Vagina (tissue), 2 donors: ENCODE results near the gene LRRC72. TPM values are rescaled to one million over a fixed set of nuclear protein-coding genes. Genes with fewer than 3 reads are reported as not detected.

ENCODE experiments used
- DNase-seq, 2 donors: peaks; one replicate each; pipeline ENCODE4 v3.0.0-alpha.2; 2017; ENCODE audit errors: extremely low spot score in 2 of 2
- H3K27ac ChIP-seq: fragments of 200-600 bp; sonication (generic); one replicate; pipeline ENCODE4 v1.5.1; 2019
- H3K27me3 ChIP-seq: fragments of 200-600 bp; sonication (generic); one replicate; pipeline ENCODE4 v1.5.1; 2019
- H3K36me3 ChIP-seq, 2 donors: fragments of 200-600 bp; sonication (generic); one replicate each; pipeline ENCODE4 v1.5.1; 2017 to 2019
- H3K4me1 ChIP-seq: fragments of 200-600 bp; sonication (generic); one replicate; pipeline ENCODE4 v1.5.1; 2019
- H3K4me3 ChIP-seq, 2 donors: fragments of 200-600 bp; sonication (generic); 1 replicate in 1 of 2; 2 replicates in 1 of 2; pipeline ENCODE4 v1.5.1; 2016 to 2019
- H3K9me3 ChIP-seq: fragments of 200-600 bp; sonication (generic); one replicate; pipeline ENCODE4 v1.5.1; 2019
- POLR2A ChIP-seq, 2 donors: fragments of 450-650 bp; IDR thresholded peaks; one replicate each; pipeline ENCODE4 v1.6.1; 2017; ENCODE audit warnings: antibody characterized with exemption in 2 of 2, mild to moderate bottlenecking in 2 of 2, moderate library complexity in 2 of 2
- POLR2AphosphoS5 ChIP-seq, 2 donors: sonication (generic); formaldehyde crosslinking; IDR thresholded peaks; one replicate each; pipeline ENCODE4 v1.9.0; 2017; ENCODE audit warnings: antibody characterized with exemption in 2 of 2, mild to moderate bottlenecking in 2 of 2, low read depth in 1 of 2; ENCODE audit not compliant: insufficient read depth in 1 of 2
- intact Hi-C: fragments of 100-400 bp; cut with DNase I; formaldehyde crosslinking; loops from one replicate; pipeline ENCODE4 v1.15.1; 2023
- total RNA-seq: library from RNA; depleted of rRNA; stranded (reverse); fragments of >200 nt; gene quantifications from one replicate; pipeline ENCODE4 v1.2.3, GENCODE V29; 2016
- TF ChIP-seq, protein P1 (sequence below), 3 experiments: fragments of 450-650 bp in 2 of 3; fragments of 200-600 bp in 1 of 3; sonication (generic) in 1 of 3; IDR thresholded peaks; one replicate each; pipeline ENCODE4 v1.5.1; 2017 to 2019; ENCODE audit warnings: antibody characterized with exemption in 3 of 3, mild to moderate bottlenecking in 2 of 3, moderate library complexity in 2 of 3

Gene LRRC72
- total RNA-seq, 1 donor from 2014 or later: not detected

DNA sequence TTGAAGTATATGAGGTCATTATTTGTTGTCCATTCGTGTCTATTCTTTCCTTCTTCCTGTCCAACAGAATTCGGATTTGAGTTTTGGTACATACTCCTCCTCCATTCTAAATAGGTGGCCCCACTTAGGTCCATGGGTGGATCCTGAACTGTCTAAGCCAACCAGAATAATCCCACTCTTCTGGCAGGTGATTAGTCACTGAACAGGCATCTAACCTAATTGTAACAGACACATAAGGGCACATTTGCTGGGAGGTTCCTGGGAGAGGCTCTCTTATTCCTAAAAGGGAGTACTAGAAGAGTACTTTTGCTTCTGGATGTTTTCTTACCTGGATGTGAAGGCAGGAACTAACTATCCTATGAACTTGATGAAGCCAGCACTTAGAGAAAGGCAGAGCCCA lies 16.8 kb downstream of the LRRC72 start:
- DNase-seq: no peak
- Histone ChIP-seq H3K9me3 (no peaks in the 10 kb centered on the region), H3K4me3 (no peak overlapping the region), H3K36me3 (no peaks in the 10 kb centered on the region), H3K4me1 (no peaks in the 10 kb centered on the region), H3K27me3 (no peaks in the 10 kb centered on the region), H3K27ac (no peak overlapping the region)
- intact Hi-C loops: no loop called here
- TF ChIP-seq POLR2AphosphoS5 (IDR thresholded peaks at IDR 0.05; ENCODE audit: insufficient read depth in 1 of 2, low read depth in 1 of 2) (no peak), POLR2A (IDR thresholded peaks at IDR 0.05) (no peak)
- TF ChIP-seq, protein P1, sequence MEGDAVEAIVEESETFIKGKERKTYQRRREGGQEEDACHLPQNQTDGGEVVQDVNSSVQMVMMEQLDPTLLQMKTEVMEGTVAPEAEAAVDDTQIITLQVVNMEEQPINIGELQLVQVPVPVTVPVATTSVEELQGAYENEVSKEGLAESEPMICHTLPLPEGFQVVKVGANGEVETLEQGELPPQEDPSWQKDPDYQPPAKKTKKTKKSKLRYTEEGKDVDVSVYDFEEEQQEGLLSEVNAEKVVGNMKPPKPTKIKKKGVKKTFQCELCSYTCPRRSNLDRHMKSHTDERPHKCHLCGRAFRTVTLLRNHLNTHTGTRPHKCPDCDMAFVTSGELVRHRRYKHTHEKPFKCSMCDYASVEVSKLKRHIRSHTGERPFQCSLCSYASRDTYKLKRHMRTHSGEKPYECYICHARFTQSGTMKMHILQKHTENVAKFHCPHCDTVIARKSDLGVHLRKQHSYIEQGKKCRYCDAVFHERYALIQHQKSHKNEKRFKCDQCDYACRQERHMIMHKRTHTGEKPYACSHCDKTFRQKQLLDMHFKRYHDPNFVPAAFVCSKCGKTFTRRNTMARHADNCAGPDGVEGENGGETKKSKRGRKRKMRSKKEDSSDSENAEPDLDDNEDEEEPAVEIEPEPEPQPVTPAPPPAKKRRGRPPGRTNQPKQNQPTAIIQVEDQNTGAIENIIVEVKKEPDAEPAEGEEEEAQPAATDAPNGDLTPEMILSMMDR (IDR thresholded peaks at IDR 0.05): no peak

DNA sequence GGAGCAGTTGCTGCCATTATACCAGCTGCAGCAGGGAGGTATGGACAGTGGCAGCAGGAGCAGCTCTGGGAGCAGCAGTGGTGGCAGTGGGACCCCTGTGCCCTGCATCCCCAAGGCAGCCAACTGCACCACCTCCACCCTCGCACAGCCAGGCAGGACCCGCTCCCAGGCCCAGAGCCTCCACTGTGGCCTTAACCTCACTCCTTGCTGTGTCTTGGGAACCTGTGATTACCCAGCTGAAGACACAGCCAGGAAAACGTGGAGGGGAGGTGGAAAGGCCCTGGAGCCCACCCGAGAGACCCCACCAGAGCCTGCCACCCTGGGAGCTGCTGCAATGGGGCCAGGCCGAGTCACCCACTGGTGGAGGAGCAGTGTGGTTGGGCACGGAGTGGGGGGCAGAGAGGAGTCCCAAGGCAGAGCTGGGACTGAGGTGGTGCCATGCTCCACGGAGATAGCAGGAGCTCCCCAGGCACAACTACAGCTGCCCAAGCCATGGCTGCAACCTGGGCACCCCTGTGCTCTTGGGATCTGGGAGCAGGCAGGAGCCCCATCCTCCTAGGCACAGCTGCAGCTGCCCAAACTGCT lies 20.4 kb downstream of the LRRC72 start:
- DNase-seq: no peak
- Histone ChIP-seq H3K36me3 (no peaks in the 10 kb centered on the region), H3K9me3 (no peaks in the 10 kb centered on the region), H3K27ac (no peak overlapping the region), H3K4me3 (no peak overlapping the region), H3K4me1 (no peaks in the 10 kb centered on the region), H3K27me3 (no peaks in the 10 kb centered on the region)
- TF ChIP-seq POLR2AphosphoS5 (IDR thresholded peaks at IDR 0.05; ENCODE audit: insufficient read depth in 1 of 2, low read depth in 1 of 2): no peak
- TF ChIP-seq, protein P1 (IDR thresholded peaks at IDR 0.05): no peak
- TF ChIP-seq POLR2A (IDR thresholded peaks at IDR 0.05): no peak
- intact Hi-C loops: no loop called here

DNA sequence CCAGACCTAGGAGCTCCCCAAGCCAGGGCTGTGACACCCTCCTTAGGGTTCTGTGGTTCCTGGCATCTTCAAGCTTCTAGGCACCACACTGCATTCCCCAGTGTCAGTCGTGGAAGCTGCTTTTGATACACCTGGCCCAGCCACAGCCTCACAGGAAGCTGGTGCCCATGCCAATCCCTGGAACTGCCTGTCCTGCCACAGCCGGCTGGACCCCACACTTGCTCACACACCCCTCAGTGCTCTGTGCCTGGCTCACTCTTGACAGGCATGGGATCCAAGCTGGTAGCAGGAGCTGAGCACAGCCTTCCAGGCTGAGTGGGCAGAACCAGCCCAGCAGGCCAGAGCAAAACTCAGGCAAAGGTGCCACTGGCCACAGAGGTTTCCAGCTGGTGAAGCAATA lies 21.8 kb downstream of the LRRC72 start:
- intact Hi-C loops: no loop called here
- TF ChIP-seq POLR2AphosphoS5 (IDR thresholded peaks at IDR 0.05; ENCODE audit: insufficient read depth in 1 of 2, low read depth in 1 of 2) (no peak), POLR2A (IDR thresholded peaks at IDR 0.05) (no peak)
- TF ChIP-seq, protein P1 (IDR thresholded peaks at IDR 0.05): no peak
- no peaks in the 10 kb centered on the region for H3K27me3 ChIP-seq
- DNase-seq: no peak
- no peaks in the 10 kb centered on the region for H3K9me3 ChIP-seq
- no peaks in the 10 kb centered on the region for H3K36me3 ChIP-seq
- no peaks in the 10 kb centered on the region for H3K4me1 ChIP-seq
- no peak overlapping the region for H3K4me3 ChIP-seq
- H3K27ac ChIP-seq: no peak overlapping the region

DNA sequence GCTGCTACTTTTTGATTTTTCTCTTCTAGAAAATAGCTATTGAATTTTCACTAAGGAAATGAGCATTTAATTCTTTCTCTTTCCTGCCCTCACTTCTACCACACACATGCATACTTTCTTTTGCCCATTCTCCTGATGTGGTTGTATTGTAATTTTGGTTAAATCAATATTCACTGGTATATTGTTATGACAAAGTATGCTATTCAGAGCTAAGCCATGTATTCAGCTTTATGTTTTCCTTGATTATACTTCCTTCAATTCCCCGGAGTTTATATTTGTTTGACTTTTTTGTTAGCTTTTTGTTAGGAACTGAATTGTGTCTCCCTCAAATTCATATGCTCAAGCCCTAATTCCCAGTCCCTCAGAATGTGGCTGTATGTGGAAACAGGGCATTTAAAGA lies 24.0 kb downstream of the LRRC72 start:
- Histone ChIP-seq H3K27me3 (no peaks in the 10 kb centered on the region), H3K9me3 (no peaks in the 10 kb centered on the region), H3K4me1 (no peaks in the 10 kb centered on the region), H3K4me3 (no peak overlapping the region), H3K36me3 (no peaks in the 10 kb centered on the region), H3K27ac (no peak overlapping the region)
- DNase-seq: no peak
- no peak for TF ChIP-seq POLR2AphosphoS5 (IDR thresholded peaks at IDR 0.05; ENCODE audit: insufficient read depth in 1 of 2, low read depth in 1 of 2)
- no peak for TF ChIP-seq POLR2A (IDR thresholded peaks at IDR 0.05)
- TF ChIP-seq, protein P1 (IDR thresholded peaks at IDR 0.05): no peak
- intact Hi-C loops: no loop called here

DNA sequence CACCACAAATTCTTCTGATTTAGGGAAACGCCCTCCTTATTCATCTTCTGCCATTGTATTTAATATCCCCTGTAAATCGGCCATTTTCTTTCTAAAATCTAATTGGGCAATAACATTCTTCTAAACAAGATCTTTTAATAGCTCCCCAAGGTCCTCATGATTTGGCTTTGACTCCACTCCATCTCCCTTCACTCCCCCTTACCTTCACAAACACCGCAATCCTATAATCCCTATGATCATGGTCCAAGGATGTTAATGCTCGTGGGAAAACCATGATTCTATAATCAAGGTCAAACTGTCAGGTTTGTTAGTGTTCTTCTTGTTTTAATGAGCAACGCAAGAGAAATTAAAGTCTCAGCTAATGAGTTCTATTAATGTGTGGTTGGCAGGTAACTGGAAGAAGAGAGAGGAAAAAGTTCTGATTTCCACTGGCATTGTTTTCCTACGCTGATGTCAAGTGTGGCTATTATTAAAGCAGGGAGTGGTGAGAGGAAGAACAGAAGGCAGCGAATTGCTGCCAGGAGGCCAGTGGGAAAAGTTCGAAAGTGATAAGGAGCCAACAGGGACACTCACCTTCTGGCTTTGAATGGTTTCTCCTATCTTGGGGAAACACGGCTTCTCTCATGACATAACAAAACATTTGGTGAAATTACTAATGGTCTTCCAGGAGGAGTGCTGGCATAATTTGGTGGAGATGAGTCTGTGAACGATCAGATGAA lies 28.1 kb downstream of the LRRC72 start:
- Histone ChIP-seq H3K4me1 (no peaks in the 10 kb centered on the region), H3K36me3 (no peaks in the 10 kb centered on the region), H3K27ac (no peak overlapping the region), H3K4me3 (no peak overlapping the region), H3K9me3 (no peaks in the 10 kb centered on the region), H3K27me3 (no peaks in the 10 kb centered on the region)
- intact Hi-C loops: no loop called here
- TF ChIP-seq POLR2AphosphoS5 (IDR thresholded peaks at IDR 0.05; ENCODE audit: insufficient read depth in 1 of 2, low read depth in 1 of 2): no peak
- TF ChIP-seq, protein P1 (IDR thresholded peaks at IDR 0.05): no peak
- TF ChIP-seq POLR2A (IDR thresholded peaks at IDR 0.05): no peak
- no peak for DNase-seq
